Nephron (organoid): ENCODE data around the gene ANO4.

Experiments used
- H3K27ac Mint-ChIP-seq, 3 experiments: 2 replicates each; pipeline ENCODE4 v1.8.0; 2020; ENCODE audit warnings: mixed read lengths in 3 of 3, mild to moderate bottlenecking in 2 of 3, moderate library complexity in 1 of 3
- H3K27me3 Mint-ChIP-seq: 2 replicates; pipeline ENCODE4 v1.8.0; 2021; ENCODE audit warnings: low read depth, mild to moderate bottlenecking, moderate library complexity, mixed read lengths
- H3K36me3 Mint-ChIP-seq: 2 replicates; pipeline ENCODE4 v1.8.0; 2020; ENCODE audit warnings: low read depth, mixed read lengths
- H3K4me1 Mint-ChIP-seq: 2 replicates; pipeline ENCODE4 v1.8.0; 2020; ENCODE audit warnings: mixed read lengths
- H3K4me3 Mint-ChIP-seq, 3 experiments: 2 replicates each; pipeline ENCODE4 v1.8.0; 2020; ENCODE audit warnings: mild to moderate bottlenecking in 3 of 3, mixed read lengths in 3 of 3, moderate library complexity in 2 of 3
- H3K9me3 Mint-ChIP-seq: 2 replicates; pipeline ENCODE4 v1.8.0; 2020; ENCODE audit warnings: mixed read lengths
- TF ChIP-seq, protein P1 (sequence below), 3 experiments: fragments of 200-600 bp; sonication (generic); IDR thresholded peaks; one replicate each; pipeline ENCODE4 v1.5.0; 2021; ENCODE audit warnings: antibody characterized with exemption in 3 of 3; ENCODE audit not compliant: unreplicated experiment in 3 of 3

Gene ANO4

GRCh38 chr12:100967189-100967588, 172.6 kb downstream of the ANO4 start:
- Mint-ChIP-seq H3K4me1 (peaks cover 6% of the 10 kb centered on the region), H3K27me3 (no peaks in the 10 kb centered on the region), H3K27ac (no peak overlapping the region), H3K4me3 (no peak overlapping the region), H3K9me3 (no peaks in the 10 kb centered on the region), H3K36me3 (no peaks in the 10 kb centered on the region)
- TF ChIP-seq, protein P1, sequence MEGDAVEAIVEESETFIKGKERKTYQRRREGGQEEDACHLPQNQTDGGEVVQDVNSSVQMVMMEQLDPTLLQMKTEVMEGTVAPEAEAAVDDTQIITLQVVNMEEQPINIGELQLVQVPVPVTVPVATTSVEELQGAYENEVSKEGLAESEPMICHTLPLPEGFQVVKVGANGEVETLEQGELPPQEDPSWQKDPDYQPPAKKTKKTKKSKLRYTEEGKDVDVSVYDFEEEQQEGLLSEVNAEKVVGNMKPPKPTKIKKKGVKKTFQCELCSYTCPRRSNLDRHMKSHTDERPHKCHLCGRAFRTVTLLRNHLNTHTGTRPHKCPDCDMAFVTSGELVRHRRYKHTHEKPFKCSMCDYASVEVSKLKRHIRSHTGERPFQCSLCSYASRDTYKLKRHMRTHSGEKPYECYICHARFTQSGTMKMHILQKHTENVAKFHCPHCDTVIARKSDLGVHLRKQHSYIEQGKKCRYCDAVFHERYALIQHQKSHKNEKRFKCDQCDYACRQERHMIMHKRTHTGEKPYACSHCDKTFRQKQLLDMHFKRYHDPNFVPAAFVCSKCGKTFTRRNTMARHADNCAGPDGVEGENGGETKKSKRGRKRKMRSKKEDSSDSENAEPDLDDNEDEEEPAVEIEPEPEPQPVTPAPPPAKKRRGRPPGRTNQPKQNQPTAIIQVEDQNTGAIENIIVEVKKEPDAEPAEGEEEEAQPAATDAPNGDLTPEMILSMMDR (IDR thresholded peaks at IDR 0.05; ENCODE audit: unreplicated experiment in 3 of 3): no peak

DNA sequence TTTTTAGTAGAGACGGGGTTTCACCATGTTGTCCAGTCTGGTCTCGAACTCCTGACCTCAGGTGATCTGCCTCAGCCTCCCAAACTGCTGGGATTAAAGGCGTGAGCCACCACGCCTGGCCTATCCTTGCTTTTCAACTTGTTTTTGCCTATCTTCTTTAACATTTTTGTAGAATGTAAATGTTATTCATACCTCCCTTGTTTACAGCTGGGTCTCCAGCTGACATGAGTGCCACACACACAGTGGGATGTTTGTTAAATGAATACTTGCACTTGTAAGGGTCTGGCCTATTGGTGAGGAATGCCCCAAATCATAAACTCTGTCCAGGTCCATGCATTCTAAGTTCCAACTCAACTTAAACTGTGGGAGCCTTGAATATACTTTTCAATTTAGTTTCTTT, 176.3 kb downstream of the ANO4 start:
- H3K4me3 Mint-ChIP-seq: no peak overlapping the region
- no peak overlapping the region for H3K27ac Mint-ChIP-seq
- no peaks in the 10 kb centered on the region for H3K36me3 Mint-ChIP-seq
- no peaks in the 10 kb centered on the region for H3K9me3 Mint-ChIP-seq
- peaks cover 6% of the 10 kb centered on the region for H3K4me1 Mint-ChIP-seq
- TF ChIP-seq, protein P1 (IDR thresholded peaks at IDR 0.05; ENCODE audit: unreplicated experiment in 3 of 3): no peak
- no peaks in the 10 kb centered on the region for H3K27me3 Mint-ChIP-seq

GRCh38 chr12:100972121-100972520, 177.5 kb downstream of the ANO4 start:
- no peaks in the 10 kb centered on the region for H3K9me3 Mint-ChIP-seq
- TF ChIP-seq, protein P1 (IDR thresholded peaks at IDR 0.05; ENCODE audit: unreplicated experiment in 3 of 3): no peak
- H3K27ac Mint-ChIP-seq: no peak overlapping the region
- peaks cover 3% of the 10 kb centered on the region for H3K4me1 Mint-ChIP-seq
- no peaks in the 10 kb centered on the region for H3K27me3 Mint-ChIP-seq
- H3K4me3 Mint-ChIP-seq: no peak overlapping the region
- H3K36me3 Mint-ChIP-seq: no peaks in the 10 kb centered on the region

GRCh38 chr12:100974341-100974740, 179.8 kb downstream of the ANO4 start:
- Mint-ChIP-seq H3K27ac (no peak overlapping the region), H3K36me3 (no peaks in the 10 kb centered on the region), H3K4me1 (no peaks in the 10 kb centered on the region), H3K9me3 (peaks cover 2% of the 10 kb centered on the region), H3K27me3 (no peaks in the 10 kb centered on the region), H3K4me3 (no peak overlapping the region)
- TF ChIP-seq, protein P1 (IDR thresholded peaks at IDR 0.05; ENCODE audit: unreplicated experiment in 3 of 3): no peak

DNA sequence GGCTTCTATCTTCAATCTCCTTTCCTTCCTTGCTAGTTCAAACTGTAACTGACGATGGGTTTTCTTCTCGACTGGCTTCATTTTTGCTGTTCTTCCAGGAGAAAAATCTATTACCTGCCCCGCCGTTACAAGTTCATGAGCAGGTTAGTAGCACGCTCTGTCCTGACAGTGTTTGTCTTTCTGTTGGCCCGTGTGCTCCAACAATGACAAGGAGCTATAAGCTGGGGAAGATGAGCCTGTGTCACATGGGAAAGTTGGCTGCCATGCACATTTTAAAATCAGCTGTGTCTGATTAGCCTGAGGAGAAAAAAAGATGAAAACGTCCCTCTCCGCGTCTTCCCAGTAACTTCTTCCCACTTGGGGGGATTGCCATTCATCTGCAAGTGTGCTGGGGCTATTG, 180.2 kb downstream of the ANO4 start:
- H3K4me1 Mint-ChIP-seq: no peaks in the 10 kb centered on the region
- H3K27me3 Mint-ChIP-seq: no peaks in the 10 kb centered on the region
- TF ChIP-seq, protein P1 (IDR thresholded peaks at IDR 0.05; ENCODE audit: unreplicated experiment in 3 of 3): no peak
- H3K27ac Mint-ChIP-seq: no peak overlapping the region
- H3K4me3 Mint-ChIP-seq: no peak overlapping the region
- peaks cover 2% of the 10 kb centered on the region for H3K9me3 Mint-ChIP-seq
- H3K36me3 Mint-ChIP-seq: no peaks in the 10 kb centered on the region

- H3K27ac Mint-ChIP-seq: no peak overlapping the region
- H3K4me1 Mint-ChIP-seq: peaks cover 5% of the 10 kb centered on the region
- H3K36me3 Mint-ChIP-seq: no peaks in the 10 kb centered on the region
- no peaks in the 10 kb centered on the region for H3K27me3 Mint-ChIP-seq
- H3K9me3 Mint-ChIP-seq: peaks cover 2% of the 10 kb centered on the region
- H3K4me3 Mint-ChIP-seq: no peak overlapping the region
- TF ChIP-seq, protein P1 (IDR thresholded peaks at IDR 0.05; ENCODE audit: unreplicated experiment in 3 of 3): no peak
These were observed 182.2 kb downstream of the ANO4 start for GRCh38 chr12:100976735-100977134.
